ENCODE results near the gene RAE1.

RAE1 gene

DNA sequence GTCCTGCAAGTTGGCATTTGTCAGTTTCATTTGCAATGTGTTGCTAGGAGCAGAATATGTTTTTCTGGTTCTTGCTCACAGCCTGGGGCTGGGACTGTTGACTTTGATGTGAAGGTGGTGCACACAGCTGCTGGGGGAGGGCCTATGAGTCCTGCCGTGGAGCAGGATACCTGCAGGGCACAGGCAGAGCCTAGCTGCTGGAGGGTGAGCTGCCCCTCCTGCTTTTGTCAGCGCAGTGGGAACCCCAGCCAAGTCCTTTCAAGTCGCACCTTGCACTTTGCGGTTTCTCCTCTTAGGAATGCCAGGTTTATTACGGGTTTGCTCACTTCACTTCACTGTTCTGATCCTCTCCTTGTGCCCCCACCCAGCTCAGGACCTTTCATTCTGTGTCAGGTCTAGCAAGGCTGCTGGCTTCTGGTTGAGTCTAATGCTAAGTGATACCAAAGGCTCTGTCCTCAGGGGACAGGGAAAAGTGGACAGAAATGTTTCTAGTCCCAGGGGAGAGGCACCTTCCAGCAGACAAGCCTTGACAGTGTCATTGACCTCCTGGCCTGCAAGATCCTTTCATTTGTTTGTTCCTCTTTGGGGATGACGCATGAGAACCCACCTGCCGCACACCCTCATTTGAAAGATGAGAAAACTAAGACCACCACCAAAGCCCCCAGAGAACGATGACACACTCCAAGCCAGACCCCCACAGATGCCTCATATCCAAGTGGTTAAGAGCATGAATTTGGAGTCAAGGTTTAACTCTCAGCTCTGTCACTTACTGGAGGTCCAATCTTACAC lies 24.2 kb upstream of the RAE1 start:
- Histone ChIP-seq H3K27ac (ENCODE audit: low read depth in 2 of 2, low read length in 2 of 2) (no peak overlapping the region), H3K36me3 (ENCODE audit: control insufficient read depth in 2 of 2, insufficient read depth in 2 of 2, low read length in 2 of 2) (no peaks in the 10 kb centered on the region), H3K4me1 (ENCODE audit: control insufficient read depth in 2 of 2, insufficient read depth in 2 of 2, low read length in 2 of 2) (peaks cover 0 to 4% of the 10 kb centered on the region in 2 donors), H3K9ac (ENCODE audit: low read depth in 1 of 2, low read length in 2 of 2) (no peak overlapping the region), H3K4me3 (ENCODE audit: low read length in 2 of 2) (no peak overlapping the region), H3K27me3 (ENCODE audit: control insufficient read depth in 2 of 2, insufficient read depth in 2 of 2, low read length in 2 of 2) (peaks cover 4% of the 10 kb centered on the region in 2 donors), H3K9me3 (ENCODE audit: control insufficient read depth in 2 of 2, low read length in 2 of 2) (no peaks in the 10 kb centered on the region)

DNA sequence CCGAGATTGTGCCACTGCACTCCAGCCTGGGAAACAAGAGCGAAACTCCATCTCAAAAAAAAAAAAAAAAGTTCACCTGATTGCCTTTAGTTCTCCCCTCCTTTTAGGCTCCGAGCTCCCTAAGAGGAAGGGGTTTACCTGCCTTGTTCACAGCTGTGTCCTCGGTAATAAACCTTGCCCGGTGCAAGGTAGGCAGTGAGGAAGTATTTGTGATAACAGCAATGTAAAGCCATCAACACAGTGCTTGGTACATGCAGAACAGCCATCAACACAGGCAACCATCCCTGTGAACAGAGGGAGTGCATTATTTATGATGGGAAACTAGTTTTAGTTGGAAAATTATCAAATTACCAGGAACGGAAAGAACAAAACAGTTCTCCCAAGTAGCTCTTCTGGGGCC lies 23.2 kb upstream of the RAE1 start:
- Histone ChIP-seq H3K36me3 (ENCODE audit: control insufficient read depth in 2 of 2, insufficient read depth in 2 of 2, low read length in 2 of 2) (no peaks in the 10 kb centered on the region), H3K4me3 (ENCODE audit: low read length in 2 of 2) (no peak overlapping the region), H3K27me3 (ENCODE audit: control insufficient read depth in 2 of 2, insufficient read depth in 2 of 2, low read length in 2 of 2) (peaks cover 2 to 3% of the 10 kb centered on the region in 2 donors), H3K9me3 (ENCODE audit: control insufficient read depth in 2 of 2, low read length in 2 of 2) (no peaks in the 10 kb centered on the region), H3K27ac (ENCODE audit: low read depth in 2 of 2, low read length in 2 of 2) (no peak overlapping the region), H3K4me1 (ENCODE audit: control insufficient read depth in 2 of 2, insufficient read depth in 2 of 2, low read length in 2 of 2) (peaks cover 0 to 4% of the 10 kb centered on the region in 2 donors), H3K9ac (ENCODE audit: low read depth in 1 of 2, low read length in 2 of 2) (no peak overlapping the region)

DNA sequence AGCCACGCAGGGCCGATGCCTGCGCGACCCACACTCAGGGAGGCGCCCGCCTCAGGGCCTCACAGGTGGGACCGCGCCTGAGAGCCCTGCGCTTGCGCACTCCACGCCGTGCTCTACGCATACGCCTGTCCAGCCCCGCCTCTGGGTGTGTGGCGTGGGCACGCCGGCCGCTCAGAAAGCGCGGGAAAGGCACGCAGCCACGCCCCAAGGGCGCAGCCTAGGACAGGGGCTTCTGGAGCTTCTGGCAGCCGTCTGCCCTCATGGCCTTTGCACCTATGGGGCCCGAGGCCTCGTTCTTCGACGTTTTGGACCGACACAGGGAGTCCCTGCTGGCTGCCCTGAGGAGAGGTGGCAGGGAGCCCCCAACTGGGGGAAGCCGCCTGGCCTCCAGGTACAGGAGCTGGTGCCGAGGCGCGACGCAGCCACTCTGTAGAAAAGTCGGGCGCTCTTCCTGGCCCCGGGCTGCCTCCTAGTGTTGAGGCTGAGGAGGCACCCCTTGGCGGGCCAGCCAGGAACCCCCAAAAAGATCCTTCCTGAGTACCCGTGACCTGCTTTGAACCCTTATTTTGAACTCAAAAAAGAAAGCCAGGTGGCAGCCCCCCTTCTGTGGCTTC lies 21.3 kb upstream of the RAE1 start, which contains the start of gene SPO11:
Gene SPO11 (plus strand): TSS at position 196 of the 614 bp plus-strand sequence. CDS start 65 bp downstream, at position 261.
- no peak within 1 kb of the TSS for H3K4me3 ChIP-seq (ENCODE audit: low read length in 2 of 2)
- H3K27ac ChIP-seq (ENCODE audit: low read depth in 2 of 2, low read length in 2 of 2): no peak within 1 kb of the TSS
- H3K4me1 ChIP-seq (ENCODE audit: control insufficient read depth in 2 of 2, insufficient read depth in 2 of 2, low read length in 2 of 2): peaks cover 0 to 4% of the 10 kb centered on the region in 2 donors
- no peaks in the 10 kb centered on the region for H3K9me3 ChIP-seq (ENCODE audit: control insufficient read depth in 2 of 2, low read length in 2 of 2)
- H3K9ac ChIP-seq (ENCODE audit: low read depth in 1 of 2, low read length in 2 of 2): no peak within 1 kb of the TSS
- H3K27me3 ChIP-seq (ENCODE audit: control insufficient read depth in 2 of 2, insufficient read depth in 2 of 2, low read length in 2 of 2): peaks cover 0 to 2% of the 10 kb centered on the region in 2 donors
- no peaks in the 10 kb centered on the region for H3K36me3 ChIP-seq (ENCODE audit: control insufficient read depth in 2 of 2, insufficient read depth in 2 of 2, low read length in 2 of 2)

DNA sequence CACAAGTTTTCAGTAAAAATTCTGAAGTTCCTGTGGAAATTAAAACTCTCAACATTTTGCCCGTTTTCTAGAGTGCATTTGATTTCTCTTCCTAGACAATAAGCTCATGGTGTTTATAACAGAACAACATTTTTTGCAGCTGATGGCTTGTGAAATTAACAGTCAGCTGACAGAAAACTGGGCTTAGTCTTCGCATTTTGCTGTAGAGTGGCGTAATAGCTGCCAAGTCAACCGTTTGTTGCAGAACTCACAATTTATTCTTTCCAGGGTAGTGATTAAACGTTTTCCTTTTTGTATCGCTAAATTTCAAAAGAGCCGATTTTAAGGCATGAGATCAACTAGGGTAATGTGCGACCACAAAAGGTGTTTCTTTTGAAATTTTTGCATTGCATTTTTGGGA lies 20.1 kb upstream of the RAE1 start:
- H3K36me3 ChIP-seq (ENCODE audit: control insufficient read depth in 2 of 2, insufficient read depth in 2 of 2, low read length in 2 of 2): no peaks in the 10 kb centered on the region
- H3K27ac ChIP-seq (ENCODE audit: low read depth in 2 of 2, low read length in 2 of 2): no peak overlapping the region
- H3K9me3 ChIP-seq (ENCODE audit: control insufficient read depth in 2 of 2, low read length in 2 of 2): no peaks in the 10 kb centered on the region
- no peak overlapping the region for H3K9ac ChIP-seq (ENCODE audit: low read depth in 1 of 2, low read length in 2 of 2)
- no peak overlapping the region for H3K4me3 ChIP-seq (ENCODE audit: low read length in 2 of 2)
- H3K27me3 ChIP-seq (ENCODE audit: control insufficient read depth in 2 of 2, insufficient read depth in 2 of 2, low read length in 2 of 2): peaks cover 0 to 4% of the 10 kb centered on the region in 2 donors
- H3K4me1 ChIP-seq (ENCODE audit: control insufficient read depth in 2 of 2, insufficient read depth in 2 of 2, low read length in 2 of 2): peaks cover 0 to 4% of the 10 kb centered on the region in 2 donors

DNA sequence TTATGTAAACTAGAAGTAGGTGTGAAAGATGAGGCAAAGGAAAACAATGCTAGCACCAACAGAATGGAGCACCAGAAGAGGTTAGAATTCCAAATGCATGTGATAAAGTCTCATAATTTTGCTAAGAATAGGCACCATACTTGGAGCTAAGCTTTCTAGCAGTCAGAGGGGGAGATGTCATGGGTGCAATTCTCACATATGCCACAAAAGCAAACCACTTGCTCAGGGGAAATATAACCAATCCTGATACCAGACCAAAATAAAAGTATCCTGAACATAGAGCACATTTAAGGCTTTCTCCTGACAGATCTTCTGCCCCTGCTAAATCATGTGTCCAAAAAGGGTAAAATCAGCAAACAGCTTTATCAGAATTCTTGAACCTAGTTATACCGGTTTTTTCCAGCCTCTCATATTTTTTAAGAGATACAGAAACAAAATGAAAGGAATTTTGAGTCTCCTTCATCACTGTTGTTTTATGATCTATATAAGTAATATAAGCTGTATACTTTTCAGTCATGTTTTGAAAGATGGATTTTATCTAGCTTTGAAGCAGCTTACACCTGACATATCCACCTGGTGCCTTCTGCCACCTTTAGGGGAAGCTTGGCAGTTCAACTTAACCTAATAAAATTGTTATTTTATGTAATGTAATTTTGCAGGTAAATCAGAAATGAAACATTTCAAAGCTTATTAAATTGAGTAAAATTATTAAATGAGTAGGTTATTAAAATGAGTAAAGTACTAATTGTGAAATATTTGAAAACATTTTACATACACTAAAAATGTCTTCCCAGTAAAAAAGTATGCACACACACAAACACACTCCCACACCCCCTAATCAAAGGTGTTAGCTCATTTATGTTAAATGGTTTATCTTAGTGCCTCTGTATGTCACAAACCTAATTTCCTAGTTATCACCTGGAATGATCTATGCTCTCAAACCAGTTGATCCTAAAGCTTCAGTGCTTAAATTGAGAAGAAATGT lies 18.7 kb upstream of the RAE1 start:
- H3K9ac ChIP-seq (ENCODE audit: low read depth in 1 of 2, low read length in 2 of 2): no peak overlapping the region
- no peaks in the 10 kb centered on the region for H3K36me3 ChIP-seq (ENCODE audit: control insufficient read depth in 2 of 2, insufficient read depth in 2 of 2, low read length in 2 of 2)
- H3K9me3 ChIP-seq (ENCODE audit: control insufficient read depth in 2 of 2, low read length in 2 of 2): no peaks in the 10 kb centered on the region
- no peak overlapping the region for H3K27ac ChIP-seq (ENCODE audit: low read depth in 2 of 2, low read length in 2 of 2)
- no peak overlapping the region for H3K4me3 ChIP-seq (ENCODE audit: low read length in 2 of 2)
- H3K4me1 ChIP-seq (ENCODE audit: control insufficient read depth in 2 of 2, insufficient read depth in 2 of 2, low read length in 2 of 2): no peaks in the 10 kb centered on the region
- peaks cover 0 to 4% of the 10 kb centered on the region in 2 donors for H3K27me3 ChIP-seq (ENCODE audit: control insufficient read depth in 2 of 2, insufficient read depth in 2 of 2, low read length in 2 of 2)

DNA sequence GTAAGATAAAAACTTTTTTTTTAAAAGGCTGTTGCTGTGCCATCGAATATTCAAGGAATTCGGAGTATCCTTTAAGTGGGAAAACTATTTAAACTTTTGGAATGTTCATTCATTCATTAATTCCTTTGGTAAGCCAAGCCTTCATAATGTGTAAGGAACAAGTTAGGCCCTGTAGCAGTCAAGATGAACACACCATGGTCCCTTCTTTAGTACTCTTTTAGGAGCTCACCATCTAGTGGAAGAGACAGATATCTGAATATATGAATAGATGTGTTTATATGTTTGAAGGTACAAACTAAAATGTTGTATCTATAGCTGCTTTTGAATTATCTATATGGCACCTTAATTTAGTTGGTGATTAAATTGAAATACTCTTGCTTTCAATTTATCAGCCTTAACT lies 15.7 kb upstream of the RAE1 start:
- no peaks in the 10 kb centered on the region for H3K9me3 ChIP-seq (ENCODE audit: control insufficient read depth in 2 of 2, low read length in 2 of 2)
- H3K27me3 ChIP-seq (ENCODE audit: control insufficient read depth in 2 of 2, insufficient read depth in 2 of 2, low read length in 2 of 2): peaks cover 0 to 4% of the 10 kb centered on the region in 2 donors
- H3K4me3 ChIP-seq (ENCODE audit: low read length in 2 of 2): no peak overlapping the region
- no peaks in the 10 kb centered on the region for H3K4me1 ChIP-seq (ENCODE audit: control insufficient read depth in 2 of 2, insufficient read depth in 2 of 2, low read length in 2 of 2)
- H3K27ac ChIP-seq (ENCODE audit: low read depth in 2 of 2, low read length in 2 of 2): no peak overlapping the region
- no peak overlapping the region for H3K9ac ChIP-seq (ENCODE audit: low read depth in 1 of 2, low read length in 2 of 2)
- no peaks in the 10 kb centered on the region for H3K36me3 ChIP-seq (ENCODE audit: control insufficient read depth in 2 of 2, insufficient read depth in 2 of 2, low read length in 2 of 2)

DNA sequence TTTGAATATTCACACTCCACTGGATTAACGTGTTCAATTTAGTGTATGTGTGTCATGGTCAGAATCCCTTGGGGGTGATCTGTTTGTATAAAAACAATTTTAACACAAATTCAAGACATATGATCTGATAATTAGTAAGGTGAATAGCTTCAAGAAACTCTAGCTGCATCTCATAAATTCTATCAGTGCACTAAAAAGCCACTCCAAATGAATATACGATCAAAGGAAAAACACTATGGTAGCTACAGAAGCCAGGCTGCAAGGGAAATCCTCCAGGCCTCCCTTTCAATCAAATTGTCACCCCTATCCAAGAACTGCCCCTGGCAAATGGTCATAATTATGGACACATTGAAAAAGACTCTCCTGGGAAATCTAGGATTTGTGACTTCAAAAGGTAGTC lies 9.4 kb upstream of the RAE1 start:
- H3K36me3 ChIP-seq (ENCODE audit: control insufficient read depth in 2 of 2, insufficient read depth in 2 of 2, low read length in 2 of 2): no peaks in the 10 kb centered on the region
- no peak overlapping the region for H3K4me3 ChIP-seq (ENCODE audit: low read length in 2 of 2)
- no peak overlapping the region for H3K9ac ChIP-seq (ENCODE audit: low read depth in 1 of 2, low read length in 2 of 2)
- H3K9me3 ChIP-seq (ENCODE audit: control insufficient read depth in 2 of 2, low read length in 2 of 2): no peaks in the 10 kb centered on the region
- no peak overlapping the region for H3K27ac ChIP-seq (ENCODE audit: low read depth in 2 of 2, low read length in 2 of 2)
- H3K27me3 ChIP-seq (ENCODE audit: control insufficient read depth in 2 of 2, insufficient read depth in 2 of 2, low read length in 2 of 2): no peaks in the 10 kb centered on the region
- H3K4me1 ChIP-seq (ENCODE audit: control insufficient read depth in 2 of 2, insufficient read depth in 2 of 2, low read length in 2 of 2): no peaks in the 10 kb centered on the region

DNA sequence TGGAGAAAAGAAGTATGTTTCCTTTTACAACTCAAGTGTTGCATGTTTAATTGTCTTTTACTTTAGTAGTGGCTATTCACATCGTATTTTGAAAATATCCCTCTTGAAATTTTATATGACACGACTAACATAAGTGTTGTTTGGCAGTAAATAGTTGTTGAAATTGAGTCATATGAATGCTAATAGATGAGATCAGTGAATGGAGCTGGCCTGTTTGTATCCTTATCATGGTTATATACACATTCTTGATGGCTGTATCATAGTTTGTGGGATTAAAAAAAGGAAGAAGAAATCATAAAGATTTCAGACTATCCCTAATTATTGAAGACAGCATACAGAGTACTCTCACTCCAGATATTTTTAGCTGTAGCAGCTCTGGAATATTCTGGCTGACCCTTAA lies 8.2 kb upstream of the RAE1 start:
- Histone ChIP-seq H3K9me3 (ENCODE audit: control insufficient read depth in 2 of 2, low read length in 2 of 2) (no peaks in the 10 kb centered on the region), H3K4me1 (ENCODE audit: control insufficient read depth in 2 of 2, insufficient read depth in 2 of 2, low read length in 2 of 2) (no peaks in the 10 kb centered on the region), H3K27me3 (ENCODE audit: control insufficient read depth in 2 of 2, insufficient read depth in 2 of 2, low read length in 2 of 2) (no peaks in the 10 kb centered on the region), H3K36me3 (ENCODE audit: control insufficient read depth in 2 of 2, insufficient read depth in 2 of 2, low read length in 2 of 2) (no peaks in the 10 kb centered on the region), H3K27ac (ENCODE audit: low read depth in 2 of 2, low read length in 2 of 2) (no peak overlapping the region), H3K9ac (ENCODE audit: low read depth in 1 of 2, low read length in 2 of 2) (no peak overlapping the region), H3K4me3 (ENCODE audit: low read length in 2 of 2) (no peak overlapping the region)

DNA sequence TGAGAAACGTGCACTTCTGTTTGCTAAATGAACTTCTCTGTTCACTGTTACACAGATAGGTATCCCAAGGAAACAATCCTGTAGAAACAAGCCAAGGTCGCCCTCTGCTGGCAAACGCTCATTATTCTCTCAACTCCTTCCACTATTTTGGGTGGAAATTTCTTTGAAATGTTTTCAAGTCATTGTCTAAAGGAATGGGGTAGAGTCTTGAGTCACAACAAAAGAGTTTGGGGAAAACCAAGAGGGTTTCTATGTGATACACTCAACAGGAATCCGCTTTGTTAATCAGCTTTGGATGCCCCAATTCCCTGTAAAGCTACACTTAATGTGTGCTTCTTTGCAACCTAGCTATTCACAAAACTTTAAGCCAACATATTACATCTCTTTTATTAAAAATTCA lies 4.6 kb upstream of the RAE1 start:
- H3K27me3 ChIP-seq (ENCODE audit: control insufficient read depth in 2 of 2, insufficient read depth in 2 of 2, low read length in 2 of 2): no peaks in the 10 kb centered on the region
- no peak overlapping the region for H3K4me3 ChIP-seq (ENCODE audit: low read length in 2 of 2)
- H3K9ac ChIP-seq (ENCODE audit: low read depth in 1 of 2, low read length in 2 of 2): no peak overlapping the region
- no peaks in the 10 kb centered on the region for H3K9me3 ChIP-seq (ENCODE audit: control insufficient read depth in 2 of 2, low read length in 2 of 2)
- H3K36me3 ChIP-seq (ENCODE audit: control insufficient read depth in 2 of 2, insufficient read depth in 2 of 2, low read length in 2 of 2): no peaks in the 10 kb centered on the region
- H3K27ac ChIP-seq (ENCODE audit: low read depth in 2 of 2, low read length in 2 of 2): no peak overlapping the region
- H3K4me1 ChIP-seq (ENCODE audit: control insufficient read depth in 2 of 2, insufficient read depth in 2 of 2, low read length in 2 of 2): no peaks in the 10 kb centered on the region

DNA sequence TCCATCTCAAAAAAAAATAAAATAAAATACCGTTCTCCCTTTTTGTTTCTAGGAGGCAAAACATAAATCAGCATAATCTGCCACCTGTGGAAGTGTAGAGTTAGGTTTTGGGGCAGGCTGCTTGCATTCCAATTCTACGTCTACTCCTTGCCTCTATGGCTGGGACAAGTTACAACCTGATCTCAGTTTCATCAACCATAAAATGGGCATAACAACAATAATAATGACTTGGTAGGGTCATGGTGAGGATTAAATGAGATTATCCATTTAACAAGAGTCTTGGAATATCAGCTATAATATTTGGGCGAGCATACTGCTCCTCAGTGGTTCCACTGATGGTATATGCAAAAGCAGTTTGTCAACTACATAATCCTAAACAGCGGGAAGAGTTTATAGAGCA lies 3.7 kb upstream of the RAE1 start:
- Histone ChIP-seq H3K36me3 (ENCODE audit: control insufficient read depth in 2 of 2, insufficient read depth in 2 of 2, low read length in 2 of 2) (no peaks in the 10 kb centered on the region), H3K4me3 (ENCODE audit: low read length in 2 of 2) (no peak overlapping the region), H3K9me3 (ENCODE audit: control insufficient read depth in 2 of 2, low read length in 2 of 2) (no peaks in the 10 kb centered on the region), H3K27me3 (ENCODE audit: control insufficient read depth in 2 of 2, insufficient read depth in 2 of 2, low read length in 2 of 2) (no peaks in the 10 kb centered on the region), H3K9ac (ENCODE audit: low read depth in 1 of 2, low read length in 2 of 2) (no peak overlapping the region), H3K27ac (ENCODE audit: low read depth in 2 of 2, low read length in 2 of 2) (no peak overlapping the region), H3K4me1 (ENCODE audit: control insufficient read depth in 2 of 2, insufficient read depth in 2 of 2, low read length in 2 of 2) (peaks cover 4 to 7% of the 10 kb centered on the region in 2 donors)
